Dermis lymphatic vessel endothelial cell (primary cell): ENCODE results near the gene SLC22A24. TPM values are rescaled to one million over a fixed set of nuclear protein-coding genes. Genes with fewer than 3 reads are reported as not detected.

Experiments used
- total RNA-seq: library from RNA; depleted of rRNA; stranded (reverse); fragments of >200 nt; gene quantifications from 2 replicates; pipeline ENCODE4 v1.2.1, GENCODE V29; 2014

The SLC22A24 gene
- not detected in 2 replicates for total RNA-seq

DNA sequence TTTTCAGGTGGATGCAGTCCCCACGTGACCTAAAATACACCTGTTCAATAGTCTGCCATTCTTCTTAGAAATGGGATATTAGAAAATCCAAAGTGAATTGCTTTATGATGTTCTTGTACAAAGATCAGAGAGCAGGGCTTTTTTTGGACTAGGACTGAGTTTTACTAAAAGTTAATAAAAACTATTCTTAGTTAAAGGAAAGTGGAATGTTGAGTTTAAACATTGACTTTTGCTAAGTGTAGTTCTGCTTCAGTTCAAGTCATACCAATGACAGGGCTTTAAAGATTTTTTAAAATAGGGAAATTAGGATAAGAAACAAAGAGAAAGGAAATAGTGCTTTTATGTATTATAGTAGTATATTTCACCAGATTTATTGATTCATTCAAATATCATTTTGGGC, at the start of gene SLC22A24:
Gene SLC22A24, minus strand, starts transcription at position 101 of the 400 bp plus-strand sequence. CDS start 442 bp downstream, outside the sequence.

Other genes starting within 250 kb of the SLC22A24 start
- not detected in 2 replicates for gene CHRM1, start 222.9 kb downstream of the SLC22A24 start, total RNA-seq
- not detected in 2 replicates for gene SLC22A6, start 159.3 kb downstream of the SLC22A24 start, total RNA-seq
- not detected in 2 replicates for gene SLC22A8, start 128.4 kb downstream of the SLC22A24 start, total RNA-seq
- gene SLC22A25, start 99.4 kb upstream of the SLC22A24 start, total RNA-seq, result not detected in 2 replicates
- gene SLC22A9, start 225.6 kb upstream of the SLC22A24 start, total RNA-seq, result not detected in 2 replicates